GM21576 (cell line): ENCODE results near the gene ALOXE3.

Experiments
- ATAC-seq: cut with Tn5 transposase; IDR thresholded peaks from one replicate; pipeline ENCODE4 v1.9.1; 2021; ENCODE audit warnings: mild to moderate bottlenecking, moderate library complexity; ENCODE audit not compliant: unreplicated experiment

The ALOXE3 gene

GRCh38 chr17:8117980-8118768 lies at the start of gene ALOXE3:
Gene ALOXE3 (minus strand): TSS chr17:8118514. CDS start chr17:8117990, 524 bp downstream.
- ATAC-seq = no peak

- no peak for ATAC-seq
Observed at GRCh38 chr17:8167526-8167925, 49.2 kb upstream of the ALOXE3 start.

GRCh38 chr17:8166731-8167130 lies 48.4 kb upstream of the ALOXE3 start:
- ATAC-seq = no peak

- ATAC-seq = no peak
Observed at GRCh38 chr17:8164815-8165131, 46.5 kb upstream of the ALOXE3 start.

- no peak for ATAC-seq
Observed at GRCh38 chr17:8163978-8164814, 45.9 kb upstream of the ALOXE3 start.

- no peak for ATAC-seq
Observed at GRCh38 chr17:8162997-8163977, 45.0 kb upstream of the ALOXE3 start.

GRCh38 chr17:8162233-8162996 lies 44.1 kb upstream of the ALOXE3 start, which contains the start of gene VAMP2:
Gene VAMP2 (minus strand): TSS chr17:8162948. CDS start chr17:8162879, 69 bp downstream.
- no peak for ATAC-seq

GRCh38 chr17:8161289-8162232 lies 43.2 kb upstream of the ALOXE3 start:
- ATAC-seq = no peak

GRCh38 chr17:8160741-8161221 lies 42.5 kb upstream of the ALOXE3 start:
- no peak for ATAC-seq

GRCh38 chr17:8160224-8160577 lies 41.9 kb upstream of the ALOXE3 start:
- ATAC-seq = no peak

- no peak for ATAC-seq
Observed at GRCh38 chr17:8159459-8160223, 41.3 kb upstream of the ALOXE3 start.

- no peak for ATAC-seq
Observed at GRCh38 chr17:8159032-8159400, 40.7 kb upstream of the ALOXE3 start.

- ATAC-seq = no peak
Observed at GRCh38 chr17:8158267-8159031, 40.1 kb upstream of the ALOXE3 start.

- peak; percentile 74 for ATAC-seq
Observed at GRCh38 chr17:8156246-8156992, 38.1 kb upstream of the ALOXE3 start.

- ATAC-seq = no peak
Observed at GRCh38 chr17:8155996-8156245, 37.6 kb upstream of the ALOXE3 start.

GRCh38 chr17:8155231-8155995 lies 37.1 kb upstream of the ALOXE3 start:
- no peak for ATAC-seq
